HepG2 (cell line): Measurements from ENCODE around the gene DNM3.

ENCODE experiments used
- CERS6 ChIP-seq: sonication (generic); formaldehyde crosslinking; IDR thresholded peaks from 2 replicates; pipeline ENCODE4 v1.5.0; 2020; ENCODE audit warnings: missing genetic modification reagents
- IRF9 ChIP-seq: sonication (generic); formaldehyde crosslinking; IDR thresholded peaks from 2 replicates; pipeline ENCODE4 v1.8.0; 2022; ENCODE audit warnings: missing genetic modification reagents, mild to moderate bottlenecking, borderline replicate concordance
- NFE2L1 ChIP-seq: sonication (generic); formaldehyde crosslinking; IDR thresholded peaks from 2 replicates; pipeline ENCODE4 v1.4.0; 2020; ENCODE audit warnings: missing genetic modification reagents, mild to moderate bottlenecking, borderline replicate concordance
- NONO ChIP-seq, 2 experiments: fragments of 450-650 bp in 1 of 2; sonication (generic) in 1 of 2; formaldehyde crosslinking in 1 of 2; IDR thresholded peaks in 1 of 2; conservative IDR thresholded peaks in 1 of 2; 2 replicates each; pipeline versions ENCODE4 v1.6.1 to v1.8.0; 2017 to 2022; ENCODE audit warnings: mild to moderate bottlenecking in 1 of 2, missing genetic modification reagents in 1 of 2, moderate library complexity in 1 of 2
- NR3C1 ChIP-seq: sonication (generic); formaldehyde crosslinking; IDR thresholded peaks from 2 replicates; pipeline ENCODE4 v1.4.0; 2020; ENCODE audit warnings: missing genetic modification reagents
- NRL ChIP-seq: sonication (generic); formaldehyde crosslinking; IDR thresholded peaks from 2 replicates; pipeline ENCODE4 v1.5.0; 2020; ENCODE audit warnings: missing genetic modification reagents, mild to moderate bottlenecking, moderate library complexity, borderline replicate concordance
- POLR2AphosphoS5 ChIP-seq: IDR thresholded peaks from 2 replicates; pipeline ENCODE4 v1.6.1; 2012; ENCODE audit warnings: low read depth, low read length
- RAD51 ChIP-seq: fragments of 450-650 bp; IDR thresholded peaks from 2 replicates; pipeline ENCODE4 v1.6.1; 2016; ENCODE audit warnings: borderline replicate concordance
- SMAD3 ChIP-seq: sonication (generic); formaldehyde crosslinking; IDR thresholded peaks from 2 replicates; pipeline ENCODE4 v1.4.0; 2020; ENCODE audit warnings: missing genetic modification reagents
- ZNF124 ChIP-seq: sonication (generic); formaldehyde crosslinking; IDR thresholded peaks from 2 replicates; pipeline ENCODE4 v1.4.0; 2020; ENCODE audit warnings: missing genetic modification reagents
- ZNF326 ChIP-seq: sonication (generic); formaldehyde crosslinking; IDR thresholded peaks from 2 replicates; pipeline ENCODE4 v1.4.0; 2020; ENCODE audit warnings: missing genetic modification reagents, borderline replicate concordance
- ZNF780A ChIP-seq: sonication (generic); formaldehyde crosslinking; IDR thresholded peaks from 2 replicates; pipeline ENCODE4 v1.8.0; 2022; ENCODE audit warnings: mild to moderate bottlenecking, missing genetic modification reagents, moderate library complexity
- TF ChIP-seq, protein P1 (sequence below): sonication (generic); formaldehyde crosslinking; IDR thresholded peaks from 2 replicates; pipeline ENCODE4 v1.5.0; 2020; ENCODE audit warnings: mild to moderate bottlenecking, missing genetic modification reagents, moderate library complexity

DNA sequence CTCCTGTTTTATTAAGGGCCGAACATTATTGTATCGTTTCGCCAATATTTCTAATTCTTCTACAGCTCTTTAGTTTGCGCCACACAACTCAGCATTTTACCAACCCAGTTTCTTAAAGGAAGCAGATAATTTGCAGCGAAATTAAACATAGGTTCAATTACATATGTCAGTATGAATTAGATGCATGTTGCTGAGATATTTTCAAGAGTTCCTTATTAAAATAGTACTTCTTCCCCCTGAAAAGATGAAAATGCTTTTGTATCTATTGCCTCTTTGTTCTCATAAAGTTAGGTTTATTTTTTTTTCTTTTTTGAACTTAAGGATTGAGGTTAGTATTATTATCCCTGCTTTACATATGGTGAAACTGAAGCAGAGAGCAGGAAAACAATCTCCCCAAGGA, 395.7 kb downstream of the DNM3 start:
- TF ChIP-seq ZNF124 (CRISPR knock-in tag) (no peak), IRF9 (CRISPR knock-in tag) (no peak), ZNF780A (no peak), CERS6 (no peak), NONO (IDR thresholded peaks at IDR 0.05) (no peak), NONO (CRISPR knock-in tag; conservative IDR thresholded peaks at IDR 0.05) (no peak), POLR2AphosphoS5 (no peak), NRL (CRISPR knock-in tag) (no peak), SMAD3 (CRISPR knock-in tag) (no peak), NFE2L1 (CRISPR knock-in tag) (no peak), ZNF326 (no peak), NR3C1 (CRISPR knock-in tag) (no peak), RAD51 (no peak)
- TF ChIP-seq, protein P1, sequence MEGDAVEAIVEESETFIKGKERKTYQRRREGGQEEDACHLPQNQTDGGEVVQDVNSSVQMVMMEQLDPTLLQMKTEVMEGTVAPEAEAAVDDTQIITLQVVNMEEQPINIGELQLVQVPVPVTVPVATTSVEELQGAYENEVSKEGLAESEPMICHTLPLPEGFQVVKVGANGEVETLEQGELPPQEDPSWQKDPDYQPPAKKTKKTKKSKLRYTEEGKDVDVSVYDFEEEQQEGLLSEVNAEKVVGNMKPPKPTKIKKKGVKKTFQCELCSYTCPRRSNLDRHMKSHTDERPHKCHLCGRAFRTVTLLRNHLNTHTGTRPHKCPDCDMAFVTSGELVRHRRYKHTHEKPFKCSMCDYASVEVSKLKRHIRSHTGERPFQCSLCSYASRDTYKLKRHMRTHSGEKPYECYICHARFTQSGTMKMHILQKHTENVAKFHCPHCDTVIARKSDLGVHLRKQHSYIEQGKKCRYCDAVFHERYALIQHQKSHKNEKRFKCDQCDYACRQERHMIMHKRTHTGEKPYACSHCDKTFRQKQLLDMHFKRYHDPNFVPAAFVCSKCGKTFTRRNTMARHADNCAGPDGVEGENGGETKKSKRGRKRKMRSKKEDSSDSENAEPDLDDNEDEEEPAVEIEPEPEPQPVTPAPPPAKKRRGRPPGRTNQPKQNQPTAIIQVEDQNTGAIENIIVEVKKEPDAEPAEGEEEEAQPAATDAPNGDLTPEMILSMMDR (CRISPR knock-in tag): no peak
